Ectodermal cell (in vitro differentiated cells): ENCODE data around the gene GNRH2. TPM values are rescaled to one million over a fixed set of nuclear protein-coding genes. Genes with fewer than 3 reads are reported as not detected.

Source experiments
- H3K27ac ChIP-seq: 2 replicates; pipeline ENCODE4 v1.7.0; 2013; ENCODE audit warnings: mild to moderate bottlenecking, low read depth, low read length; ENCODE audit not compliant: insufficient read depth, poor library complexity, severe bottlenecking
- H3K27me3 ChIP-seq: 2 replicates; pipeline ENCODE4 v1.7.0; 2013; ENCODE audit warnings: mild to moderate bottlenecking, low read length; ENCODE audit not compliant: insufficient read depth, control insufficient read depth, poor library complexity, severe bottlenecking
- H3K36me3 ChIP-seq: one replicate; pipeline ENCODE4 v1.7.0; 2013; ENCODE audit warnings: low read length; ENCODE audit not compliant: control insufficient read depth, insufficient read depth
- H3K4me1 ChIP-seq: one replicate; pipeline ENCODE4 v1.7.0; 2013; ENCODE audit warnings: low read length; ENCODE audit not compliant: control insufficient read depth, insufficient read depth
- H3K4me3 ChIP-seq: 2 replicates; pipeline ENCODE4 v1.7.0; 2013; ENCODE audit warnings: low read depth, low read length, control low read depth; ENCODE audit not compliant: insufficient read depth
- H3K9me3 ChIP-seq: 2 replicates; pipeline ENCODE4 v1.7.0; 2013; ENCODE audit warnings: mild to moderate bottlenecking, low read length, moderate library complexity; ENCODE audit not compliant: control insufficient read depth
- WGBS, 2 experiments: methylation state at CpG; one replicate each; pipeline ENCODE4 v1.1.7; 2013; ENCODE audit warnings: missing lambda C conversion rate in 2 of 2; 5-methylcytosine and 5-hydroxymethylcytosine counted together
- polyA plus RNA-seq, 4 experiments: library from polyadenylated mRNA; stranded (reverse); fragments of 50-300 nt; gene quantifications; one replicate each; pipeline ENCODE4 v1.2.3, GENCODE V29; 2013

GNRH2 gene, protein sequence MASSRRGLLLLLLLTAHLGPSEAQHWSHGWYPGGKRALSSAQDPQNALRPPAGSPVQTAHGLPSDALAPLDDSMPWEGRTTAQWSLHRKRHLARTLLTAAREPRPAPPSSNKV
- polyA plus RNA-seq (2013, experiment 1 of 4): not detected
- 0.55 TPM for polyA plus RNA-seq (2013, experiment 2 of 4)
- polyA plus RNA-seq (2013, experiment 3 of 4): not detected
- not detected for polyA plus RNA-seq (2013, experiment 4 of 4)

DNA sequence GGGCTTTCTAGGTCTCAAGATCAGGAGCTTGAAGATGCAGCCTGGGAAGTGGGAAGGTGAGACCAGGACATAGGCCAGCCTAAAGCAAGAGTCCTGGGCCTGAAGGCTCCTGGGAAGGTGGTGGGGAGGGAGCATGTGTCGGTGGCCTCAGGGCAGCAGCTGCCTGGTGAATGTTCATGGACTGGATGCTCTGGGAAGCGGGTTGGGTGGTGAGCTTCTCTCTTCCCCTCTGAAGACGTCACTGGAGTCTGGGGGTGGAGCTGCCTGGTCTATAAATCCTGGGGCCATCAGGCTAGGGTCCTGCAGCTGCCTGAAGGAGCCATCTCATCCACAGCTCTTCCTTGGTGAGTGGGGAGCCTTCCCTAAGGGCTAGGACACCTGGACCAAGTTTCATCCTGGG, at the start of gene GNRH2:
TSS of gene GNRH2 (plus strand) at position 301 of the 400 bp plus-strand sequence. CDS start 793 bp downstream, outside the sequence.
- H3K4me1 ChIP-seq: peaks cover 10% of the 10 kb centered on the region
- peaks cover 16% of the 10 kb centered on the region for H3K36me3 ChIP-seq
- H3K27me3 ChIP-seq: no peaks in the 10 kb centered on the region
- WGBS, 2 experiments: 93 to 95% methylated on average over 3 of the region's 3 CpGs
- H3K4me3 ChIP-seq: no peak within 1 kb of the TSS
- H3K9me3 ChIP-seq: no peaks in the 10 kb centered on the region
- H3K27ac ChIP-seq: no peak within 1 kb of the TSS

DNA sequence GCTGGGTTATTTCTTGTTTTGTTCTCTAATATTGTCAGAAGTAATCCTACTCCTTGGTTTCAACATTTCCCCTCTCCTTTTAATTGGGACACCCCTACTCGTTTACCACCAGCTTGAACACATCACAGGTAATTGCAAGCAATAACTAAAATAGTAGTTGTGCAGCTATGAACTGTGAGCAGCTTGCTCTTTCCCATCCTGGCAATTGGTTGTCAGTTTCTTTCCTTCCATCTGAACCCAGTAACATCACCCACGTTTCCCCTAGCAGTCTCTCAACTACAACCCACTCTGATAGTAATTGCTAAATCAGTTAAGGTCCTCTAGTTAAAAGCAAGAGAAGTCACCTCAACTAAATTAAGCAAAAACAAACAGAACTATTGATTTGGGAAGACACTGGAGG, 47.6 kb upstream of the GNRH2 start:
- H3K27me3 ChIP-seq: no peaks in the 10 kb centered on the region
- no peak overlapping the region for H3K27ac ChIP-seq
- WGBS, 2 experiments: 89 to 100% methylated on average over 2 of the region's 2 CpGs
- H3K4me1 ChIP-seq: no peaks in the 10 kb centered on the region
- peaks cover 20% of the 10 kb centered on the region for H3K36me3 ChIP-seq
- no peaks in the 10 kb centered on the region for H3K9me3 ChIP-seq
- no peak overlapping the region for H3K4me3 ChIP-seq

DNA sequence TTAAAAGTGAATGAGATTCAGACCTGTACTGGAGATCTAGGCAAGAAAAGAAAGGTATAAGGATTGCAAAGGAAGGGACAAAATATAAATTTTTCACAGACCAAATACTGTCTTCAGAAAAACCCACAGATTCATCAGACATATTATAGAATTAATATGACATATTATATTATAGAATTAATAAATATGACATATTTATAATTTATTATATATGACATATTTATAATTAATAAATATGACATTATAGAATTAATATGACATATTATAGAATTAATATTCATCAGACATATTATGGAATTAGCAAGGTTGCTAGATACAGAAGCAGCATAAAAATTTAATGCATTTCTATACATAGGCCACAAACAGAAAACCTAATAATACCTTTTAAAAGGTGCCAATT, 44.7 kb upstream of the GNRH2 start:
- Histone ChIP-seq H3K4me1 (no peaks in the 10 kb centered on the region), H3K9me3 (no peaks in the 10 kb centered on the region), H3K36me3 (no peaks in the 10 kb centered on the region)

DNA sequence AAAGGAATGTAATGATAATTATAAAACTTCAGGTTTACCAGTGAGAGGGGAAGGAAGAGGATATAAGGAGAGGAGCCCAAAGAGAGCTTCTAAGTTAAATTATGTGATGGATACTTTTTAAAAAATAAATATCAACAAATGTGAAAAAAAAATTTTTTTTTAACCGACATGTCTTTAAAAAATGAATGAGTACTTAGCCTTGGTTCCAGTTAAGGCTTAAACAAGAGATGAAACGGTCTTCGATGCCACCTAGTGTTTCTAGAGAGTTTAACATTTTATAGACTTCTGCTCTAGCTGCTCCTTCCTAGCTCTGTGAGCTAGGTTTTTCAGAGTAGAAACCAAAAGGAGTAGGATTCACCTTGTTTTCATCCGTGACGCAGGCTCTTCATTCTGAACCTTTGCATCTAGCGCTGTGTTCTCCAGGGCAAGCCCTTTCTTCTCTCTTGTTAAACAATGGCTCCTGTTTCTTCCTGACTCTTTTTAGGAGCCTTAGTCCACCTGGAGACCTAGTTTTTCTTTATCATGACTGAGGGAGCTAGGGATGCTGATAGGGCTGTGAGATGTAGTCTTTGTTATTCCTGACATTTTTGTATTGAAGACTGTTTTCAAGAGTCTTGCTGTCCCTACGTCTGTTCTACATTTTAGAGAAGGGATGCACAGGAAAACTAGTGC, 42.4 kb upstream of the GNRH2 start:
- WGBS, 2 experiments: 73 to 75% methylated on average over 7 of the region's 7 CpGs
- H3K4me3 ChIP-seq: no peak overlapping the region
- peaks cover 5% of the 10 kb centered on the region for H3K36me3 ChIP-seq
- H3K4me1 ChIP-seq: no peaks in the 10 kb centered on the region
- H3K9me3 ChIP-seq: no peaks in the 10 kb centered on the region
- no peaks in the 10 kb centered on the region for H3K27me3 ChIP-seq
- no peak overlapping the region for H3K27ac ChIP-seq

More for the DNA sequence above, 44.7 kb upstream of the GNRH2 start:
- Histone ChIP-seq H3K27me3 (no peaks in the 10 kb centered on the region), H3K4me3 (no peak overlapping the region), H3K27ac (no peak overlapping the region)

DNA sequence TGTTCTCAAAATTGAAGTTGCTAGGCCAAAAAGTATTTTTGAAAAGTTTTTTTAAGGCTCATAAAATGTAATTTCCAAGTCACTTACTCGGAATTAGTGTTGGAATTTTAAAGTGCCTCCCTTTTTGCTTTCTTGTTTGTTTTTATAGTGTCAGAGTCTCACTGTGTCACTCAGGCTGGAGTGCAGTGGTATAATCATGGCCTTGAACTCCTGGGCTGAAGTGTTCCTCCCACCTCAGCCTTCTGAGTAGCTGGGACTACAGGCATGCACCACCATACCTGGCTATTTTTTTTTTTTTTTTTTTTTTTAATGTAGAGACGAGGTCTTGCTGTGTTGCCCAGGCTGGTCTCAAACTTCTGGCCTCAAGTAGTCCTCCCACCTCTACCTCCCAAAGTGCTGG, 40.0 kb upstream of the GNRH2 start:
- 79 to 89% methylated on average over 1 to 2 of the region's 2 CpGs for WGBS, 2 experiments
- Histone ChIP-seq H3K4me1 (no peaks in the 10 kb centered on the region), H3K36me3 (peaks cover 10% of the 10 kb centered on the region), H3K4me3 (no peak overlapping the region), H3K27me3 (no peaks in the 10 kb centered on the region), H3K9me3 (no peaks in the 10 kb centered on the region), H3K27ac (no peak overlapping the region)

DNA sequence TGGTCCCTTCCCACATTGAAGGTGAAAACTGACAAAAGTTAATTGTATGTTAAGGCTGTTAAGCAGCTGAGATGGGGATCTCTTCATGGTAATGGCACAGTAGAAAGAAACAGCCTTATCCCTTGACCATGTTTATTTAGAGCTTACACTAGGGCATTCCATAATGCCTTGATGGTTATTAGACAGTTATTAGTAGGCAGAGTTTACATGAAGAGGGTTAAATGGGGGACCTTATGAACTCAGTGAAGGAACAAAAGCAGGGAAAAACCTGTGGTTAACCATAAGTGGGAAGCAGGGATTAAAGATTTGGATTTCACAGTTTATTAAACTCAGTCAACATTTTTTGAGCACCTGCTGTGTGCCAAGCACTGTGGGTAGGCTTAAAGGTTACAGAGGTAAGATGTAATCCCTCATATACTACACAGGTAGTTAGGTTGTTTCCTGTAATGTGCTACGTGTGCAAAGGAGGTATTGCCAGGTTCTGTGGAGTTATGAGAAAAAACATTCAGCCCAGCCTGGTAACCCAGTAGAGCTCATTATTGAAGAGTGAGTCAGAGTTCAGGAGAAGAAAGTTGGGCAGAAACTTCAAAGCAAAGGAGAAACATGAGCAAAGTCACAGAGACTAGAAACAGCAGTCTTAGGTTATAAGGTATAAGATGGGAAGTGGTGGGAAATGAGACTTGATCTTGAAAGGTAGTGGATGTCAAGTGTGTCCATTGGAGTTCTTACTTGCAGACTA, 32.3 kb upstream of the GNRH2 start:
- Histone ChIP-seq H3K27me3 (no peaks in the 10 kb centered on the region), H3K27ac (no peak overlapping the region), H3K4me3 (no peak overlapping the region), H3K4me1 (no peaks in the 10 kb centered on the region), H3K9me3 (no peaks in the 10 kb centered on the region), H3K36me3 (peaks cover 26% of the 10 kb centered on the region)
- 97 to 100% methylated on average over 1 of the region's 1 CpG for WGBS, 2 experiments

DNA sequence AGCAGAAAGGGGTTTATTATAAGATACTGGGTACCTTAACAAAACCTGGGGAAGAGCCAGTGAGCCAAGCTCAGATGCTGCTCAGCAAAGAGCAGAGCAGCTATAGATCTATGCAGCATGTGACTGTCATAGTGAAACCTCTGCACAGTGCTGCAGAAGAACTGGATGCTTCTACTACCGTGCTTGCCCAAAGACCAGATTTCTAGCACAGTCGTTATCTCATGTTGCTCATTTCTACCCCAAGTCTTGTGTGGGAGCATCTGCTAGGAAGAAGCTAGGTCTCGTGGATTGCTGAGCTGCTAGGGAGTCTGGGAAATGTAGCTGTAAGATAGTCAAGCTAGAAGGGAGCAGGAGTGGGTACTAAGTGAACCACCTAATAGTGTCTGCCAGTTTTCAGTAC, 31.7 kb upstream of the GNRH2 start:
- 95 to 97% methylated on average over 3 of the region's 3 CpGs for WGBS, 2 experiments
- Histone ChIP-seq H3K4me3 (no peak overlapping the region), H3K27ac (no peak overlapping the region), H3K9me3 (no peaks in the 10 kb centered on the region), H3K36me3 (peaks cover 28% of the 10 kb centered on the region), H3K27me3 (no peaks in the 10 kb centered on the region), H3K4me1 (no peaks in the 10 kb centered on the region)

DNA sequence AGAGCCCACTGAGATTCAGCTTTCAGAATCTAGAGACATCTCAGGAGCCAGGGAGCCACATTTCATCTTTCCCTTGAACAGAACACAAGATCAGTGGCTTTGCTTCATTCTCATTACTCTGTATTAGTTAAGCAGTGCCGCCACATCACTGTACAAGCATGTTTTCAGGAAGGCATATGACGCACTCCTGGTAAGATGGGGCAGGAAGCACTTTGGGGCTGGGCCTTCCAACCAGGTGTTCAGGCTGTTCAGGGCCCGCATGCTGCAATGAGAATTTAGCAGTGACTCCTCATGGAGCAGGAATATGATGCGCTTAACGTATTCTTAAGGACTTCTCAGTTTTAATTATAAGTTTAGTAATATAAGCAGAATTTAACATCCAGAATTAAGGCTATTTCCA, 29.7 kb upstream of the GNRH2 start:
- no peaks in the 10 kb centered on the region for H3K27me3 ChIP-seq
- H3K4me3 ChIP-seq: no peak overlapping the region
- H3K4me1 ChIP-seq: no peaks in the 10 kb centered on the region
- peaks cover 34% of the 10 kb centered on the region for H3K36me3 ChIP-seq
- H3K27ac ChIP-seq: no peak overlapping the region
- WGBS, 2 experiments: 90 to 96% methylated on average over 4 to 5 of the region's 5 CpGs
- no peaks in the 10 kb centered on the region for H3K9me3 ChIP-seq

DNA sequence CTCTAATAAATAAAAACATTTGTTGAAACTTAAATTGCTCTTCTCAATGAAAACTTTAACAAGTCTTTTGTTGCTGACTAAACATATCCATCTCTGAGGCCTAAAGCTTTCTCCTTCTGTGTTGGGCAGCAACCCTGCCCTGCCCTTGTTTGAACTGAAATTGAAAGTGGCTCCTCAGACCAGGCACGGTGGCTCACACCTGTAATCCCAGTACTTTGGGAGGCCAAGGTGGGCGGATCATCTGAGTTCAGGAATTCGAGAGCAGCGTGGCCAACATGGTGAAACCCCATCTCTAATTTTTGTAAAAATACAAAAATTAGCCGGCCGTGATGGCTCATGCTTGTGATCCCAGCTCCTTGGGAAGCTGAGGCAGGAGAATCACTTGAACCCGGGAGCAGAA, 29.2 kb upstream of the GNRH2 start:
- no peaks in the 10 kb centered on the region for H3K27me3 ChIP-seq
- WGBS, 2 experiments: 92 to 94% methylated on average over 7 of the region's 7 CpGs
- no peaks in the 10 kb centered on the region for H3K4me1 ChIP-seq
- H3K36me3 ChIP-seq: peaks cover 31% of the 10 kb centered on the region
- H3K27ac ChIP-seq: no peak overlapping the region
- no peak overlapping the region for H3K4me3 ChIP-seq
- no peaks in the 10 kb centered on the region for H3K9me3 ChIP-seq

DNA sequence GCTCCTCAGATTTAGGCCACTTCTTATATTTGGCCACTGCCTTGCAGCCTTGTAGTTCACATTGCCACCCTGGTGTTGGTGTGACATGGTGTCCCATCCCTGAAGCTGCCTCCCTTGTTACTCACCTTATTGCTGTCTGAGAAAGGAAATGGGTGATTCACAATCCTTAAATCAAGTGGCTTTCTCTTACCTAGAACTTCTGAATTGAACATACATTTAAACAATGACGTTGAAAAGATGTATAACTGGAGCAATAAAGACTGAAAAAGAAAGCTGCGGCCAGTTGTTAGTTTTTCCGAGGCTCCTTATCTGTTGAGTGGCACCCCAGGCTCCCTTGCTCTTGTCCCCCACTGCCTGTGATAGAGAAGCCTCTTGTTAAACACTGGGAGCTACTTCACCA, 28.8 kb upstream of the GNRH2 start:
- Histone ChIP-seq H3K4me3 (no peak overlapping the region), H3K27ac (no peak overlapping the region), H3K36me3 (peaks cover 30% of the 10 kb centered on the region), H3K4me1 (no peaks in the 10 kb centered on the region), H3K27me3 (no peaks in the 10 kb centered on the region), H3K9me3 (no peaks in the 10 kb centered on the region)
- 94 to 97% methylated on average over 3 of the region's 3 CpGs for WGBS, 2 experiments
